GM12878 (cell line): Measurements from ENCODE around the gene ABCC5. TPM values are rescaled to one million over a fixed set of nuclear protein-coding genes. Genes with fewer than 3 reads are reported as not detected.

ENCODE experiments used
- ATAC-seq: fragments of 200-7000 bp; cut with Tn5 transposase; 3 replicates; pipeline ENCODE4 v1.9.1; 2020; ENCODE audit warnings: mild to moderate bottlenecking, moderate library complexity
- BruUV-seq: library from RNA; stranded (reverse); fragments of 400-500 nt; replicated peaks from 2 replicates; lab custom pipeline; 2021; lab: Mats Ljungman, UMichigan
- CTCF ChIA-PET: fragments of 300-600 bp; sonication (Branson Sonifier 250); formaldehyde crosslinking; extraction: SDS; loops from one replicate; lab custom pipeline; 2021; ENCODE audit warnings: inconsistent platforms; lab: Yijun Ruan, JAX
- POLR2A ChIA-PET: fragments of 350-600 bp; formaldehyde crosslinking; extraction: SDS; loops from one replicate; lab custom pipeline; 2021; ENCODE audit warnings: inconsistent platforms; lab: Charles Lee
- RAD21 ChIA-PET: fragments of 300-600 bp; sonication (Branson Sonifier 250); formaldehyde crosslinking; loops from one replicate; lab custom pipeline; 2023; ENCODE audit warnings: antibody characterized with exemption; ENCODE audit not compliant: unreplicated experiment; lab: Charles Lee
- SMC1A ChIA-PET: fragments of 300-600 bp; sonication (Branson Sonifier 250); formaldehyde crosslinking; loops from one replicate; lab custom pipeline; 2023; ENCODE audit not compliant: unreplicated experiment, uncharacterized antibody; lab: Charles Lee
- DNase-seq: peaks from one replicate; pipeline ENCODE4 v3.0.0-alpha.2; 2011; ENCODE audit warnings: low read depth, low spot score
- FAIRE-seq: peaks from 3 replicates; lab custom pipeline; 2011; peaks lifted over from hg19 to GRCh38; lab: Jason Lieb, UNC
- H2AFZ ChIP-seq: 2 replicates; pipeline ENCODE4 v1.6.0; 2011; ENCODE audit warnings: low read depth, low read length, control low read depth; ENCODE audit not compliant: control insufficient read depth
- H3K27ac ChIP-seq: 2 replicates; pipeline ENCODE4 v1.5.1; 2011; ENCODE audit warnings: control low read depth; ENCODE audit not compliant: control insufficient read depth, insufficient read depth
- H3K27me3 ChIP-seq, 2 experiments: replicated peaks in 1 of 2; 2 replicates each; pipeline versions ENCODE4 v1.6.0 to v1.6.1; 2011; ENCODE audit warnings: low read length in 1 of 2; ENCODE audit not compliant: control insufficient read depth in 2 of 2, insufficient read depth in 2 of 2
- H3K36me3 ChIP-seq, 2 experiments: 2 replicates each; pipeline ENCODE4 v1.5.1; 2011; ENCODE audit warnings: low read length in 1 of 2; ENCODE audit not compliant: control insufficient read depth in 2 of 2, insufficient read depth in 2 of 2
- H3K4me1 ChIP-seq: 2 replicates; pipeline ENCODE4 v1.6.1; 2011; ENCODE audit warnings: mild to moderate bottlenecking, low read length, moderate library complexity, mixed read lengths; ENCODE audit not compliant: control insufficient read depth, insufficient read depth
- H3K4me2 ChIP-seq: 2 replicates; pipeline ENCODE4 v1.6.0; 2011; ENCODE audit warnings: control low read depth; ENCODE audit not compliant: control insufficient read depth, insufficient read depth
- H3K4me3 ChIP-seq: fragments of 200-600 bp; sonication (generic); 2 replicates; pipeline ENCODE4 v1.5.1; 2016
- H3K79me2 ChIP-seq: 2 replicates; pipeline ENCODE4 v1.6.0; 2011; ENCODE audit warnings: low read length; ENCODE audit not compliant: control insufficient read depth, insufficient read depth
- H3K9ac ChIP-seq: 2 replicates; pipeline ENCODE4 v1.8.0; 2011; ENCODE audit warnings: low read length, control low read depth, mixed read lengths; ENCODE audit not compliant: control insufficient read depth, insufficient read depth
- H3K9me3 ChIP-seq: replicated peaks from 3 replicates; pipeline ENCODE4 v1.5.1; 2011; ENCODE audit warnings: mild to moderate bottlenecking, low read length; ENCODE audit not compliant: control insufficient read depth, insufficient read depth
- H4K20me1 ChIP-seq: 2 replicates; pipeline ENCODE4 v1.6.0; 2011; ENCODE audit not compliant: control insufficient read depth, insufficient read depth
- ATF3 ChIP-seq: IDR thresholded peaks from 2 replicates; pipeline ENCODE4 v1.6.1; 2011; ENCODE audit warnings: low read depth, mild to moderate bottlenecking, low read length, moderate library complexity, borderline replicate concordance; ENCODE audit errors: extremely low read depth
- BMI1 ChIP-seq: fragments of 450-650 bp; IDR thresholded peaks from 2 replicates; pipeline ENCODE4 v1.6.1; 2016; ENCODE audit warnings: mild to moderate bottlenecking, moderate library complexity, borderline replicate concordance
- CBFB ChIP-seq: IDR thresholded peaks from 2 replicates; pipeline ENCODE4 v1.6.1; 2016; ENCODE audit warnings: antibody characterized with exemption, low read depth
- CBX5 ChIP-seq: sonication (generic); IDR thresholded peaks from 2 replicates; pipeline ENCODE4 v1.6.1; 2016; ENCODE audit warnings: low read depth, moderate library complexity, mild to moderate bottlenecking, inconsistent platforms
- EGR1 ChIP-seq, 2 experiments: IDR thresholded peaks; 1 replicate in 1 of 2; 2 replicates in 1 of 2; pipeline ENCODE4 v1.6.1; 2011 to 2012; ENCODE audit warnings: low read depth in 2 of 2, low read length in 2 of 2, borderline replicate concordance in 1 of 2, mild to moderate bottlenecking in 1 of 2, moderate library complexity in 1 of 2
- IRF4 ChIP-seq: IDR thresholded peaks from 2 replicates; pipeline ENCODE4 v1.6.1; 2011; ENCODE audit warnings: low read depth, low read length
- MEF2B ChIP-seq: fragments of 450-650 bp; IDR thresholded peaks from 2 replicates; pipeline ENCODE4 v1.6.1; 2018; ENCODE audit warnings: mild to moderate bottlenecking, moderate library complexity; ENCODE audit not compliant: partially characterized antibody, poor library complexity, severe bottlenecking
- RBBP5 ChIP-seq: fragments of 200-600 bp; sonication (generic); conservative IDR thresholded peaks from 2 replicates; pipeline ENCODE4 v1.6.1; 2016
- SIN3A ChIP-seq: IDR thresholded peaks from 2 replicates; pipeline ENCODE4 v1.6.1; 2012; ENCODE audit warnings: low read depth, low read length, improper control_type of control experiment
- SREBF1 ChIP-seq: IDR thresholded peaks from 2 replicates; pipeline ENCODE4 v1.6.1; 2012; ENCODE audit warnings: mild to moderate bottlenecking, low read length
- TARDBP ChIP-seq: IDR thresholded peaks from 2 replicates; pipeline ENCODE4 v1.6.1; 2016; ENCODE audit warnings: borderline replicate concordance
- USF2 ChIP-seq: IDR thresholded peaks from 2 replicates; pipeline ENCODE4 v1.6.1; 2011; ENCODE audit warnings: low read depth, low read length, improper control_type of control experiment, borderline replicate concordance
- ZNF274 ChIP-seq: IDR thresholded peaks from one replicate; pipeline ENCODE4 v1.8.0; 2011; ENCODE audit not compliant: insufficient read length, insufficient read depth
- WGBS: methylation state at CpG from one replicate; pipeline ENCODE4 v1.1.6; 2016; ENCODE audit warnings: low lambda C conversion rate; ENCODE audit not compliant: insufficient replicate concordance, insufficient coverage; ENCODE audit errors: missing lambda C conversion rate; 5-methylcytosine and 5-hydroxymethylcytosine counted together
- in situ Hi-C: fragments of 300-500 bp; cut with MboI; formaldehyde crosslinking; loops from 9 replicates; pipeline ENCODE4 v1.14.3; 2018; ENCODE audit warnings: mixed read lengths
- intact Hi-C: fragments of 100-400 bp; cut with micrococcal nuclease; formaldehyde crosslinking; loops from one replicate; pipeline ENCODE4 v1.14.2; 2022; ENCODE audit not compliant: unreplicated experiment
- polyA plus RNA-seq, 11 experiments: library from polyadenylated mRNA; depleted of rRNA in 4 of 11; unstranded in 6 of 11; stranded (reverse) in 5 of 11; fragments of >200 nt; fragmentation: Nextera tagmentation in 4 of 11; fragmentation: Illumina TruSeq in 1 of 11; extraction: Ambion mirVana in 4 of 11; extraction: Trizol in 1 of 11; gene quantifications; 1 replicate in 1 of 11; 2 replicates in 10 of 11; pipeline versions ENCODE4 v1.2.1 to v1.2.3, GENCODE V29; 2011 to 2016; ENCODE audit warnings: inconsistent platforms in 2 of 11, missing spikeins in 2 of 11, low read depth in 1 of 11
- total RNA-seq, 4 experiments: library from RNA; depleted of rRNA in 3 of 4; stranded (reverse); fragments of >200 nt in 3 of 4; fragmentation: Illumina TruSeq in 1 of 4; extraction: Trizol in 1 of 4; gene quantifications; 2 replicates each; pipeline versions ENCODE4 v1.2.1 to v1.2.3, GENCODE V29; 2013 to 2021
- TF ChIP-seq, protein P1 (sequence below): fragments of 450-650 bp; IDR thresholded peaks from 2 replicates; pipeline ENCODE4 v1.6.1; 2017; ENCODE audit warnings: mild to moderate bottlenecking, low read depth, inconsistent platforms; ENCODE audit not compliant: poor library complexity, severe bottlenecking
- TF ChIP-seq, protein P2 (sequence below): fragments of 150-350 bp; IDR thresholded peaks from 2 replicates; pipeline ENCODE4 v1.6.1; 2016; ENCODE audit warnings: low read depth, low read length

The ABCC5 gene
- total and polyA plus RNA-seq, 10 of the 15 experiments (the other 5 are each of a cell fraction or from before 2014, with no cell fraction given), result 6.0 to 17.8 (median 9.7) TPM

GRCh38 chr3:184050217-184050847 is 32.6 kb upstream of the ABCC5 start:
- Histone ChIP-seq H3K79me2 (no peaks in the 10 kb centered on the region), H3K36me3 (no peaks in the 10 kb centered on the region), H3K27me3 (no peaks in the 10 kb centered on the region; a peak in 1 of 4 replicates), H3K4me2 (no peak overlapping the region), H3K4me1 (no peaks in the 10 kb centered on the region), H3K27ac (no peak overlapping the region), H3K4me3 (no peak overlapping the region), H4K20me1 (no peaks in the 10 kb centered on the region), H3K9me3 (no peaks in the 10 kb centered on the region), H3K9ac (no peak overlapping the region), H2AFZ (no peak overlapping the region)
- ChIA-PET RAD21 (no interaction called here), SMC1A (no interaction called here), CTCF (no interaction called here), POLR2A (no interaction called here)
- in situ Hi-C loops, result no loop called here
- 63% methylated on average over 7 of the region's 7 CpGs for WGBS
- ATAC-seq (no peak), DNase-seq (no peak), FAIRE-seq (no peak)
- no peak for TF ChIP-seq SIN3A
- TF ChIP-seq EGR1 (IDR thresholded peaks at IDR 0.05; ENCODE audit: borderline replicate concordance in 1 of 2, low read depth in 2 of 2, low read length in 2 of 2), result no peak
- TF ChIP-seq RBBP5, result no peak
- TF ChIP-seq ZNF274, result no peak
- TF ChIP-seq SREBF1, result no peak
- TF ChIP-seq, protein P1, sequence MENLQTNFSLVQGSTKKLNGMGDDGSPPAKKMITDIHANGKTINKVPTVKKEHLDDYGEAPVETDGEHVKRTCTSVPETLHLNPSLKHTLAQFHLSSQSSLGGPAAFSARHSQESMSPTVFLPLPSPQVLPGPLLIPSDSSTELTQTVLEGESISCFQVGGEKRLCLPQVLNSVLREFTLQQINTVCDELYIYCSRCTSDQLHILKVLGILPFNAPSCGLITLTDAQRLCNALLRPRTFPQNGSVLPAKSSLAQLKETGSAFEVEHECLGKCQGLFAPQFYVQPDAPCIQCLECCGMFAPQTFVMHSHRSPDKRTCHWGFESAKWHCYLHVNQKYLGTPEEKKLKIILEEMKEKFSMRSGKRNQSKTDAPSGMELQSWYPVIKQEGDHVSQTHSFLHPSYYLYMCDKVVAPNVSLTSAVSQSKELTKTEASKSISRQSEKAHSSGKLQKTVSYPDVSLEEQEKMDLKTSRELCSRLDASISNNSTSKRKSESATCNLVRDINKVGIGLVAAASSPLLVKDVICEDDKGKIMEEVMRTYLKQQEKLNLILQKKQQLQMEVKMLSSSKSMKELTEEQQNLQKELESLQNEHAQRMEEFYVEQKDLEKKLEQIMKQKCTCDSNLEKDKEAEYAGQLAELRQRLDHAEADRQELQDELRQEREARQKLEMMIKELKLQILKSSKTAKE, result no peak
- no peak for TF ChIP-seq BMI1
- TF ChIP-seq USF2, result no peak
- TF ChIP-seq, protein P2, sequence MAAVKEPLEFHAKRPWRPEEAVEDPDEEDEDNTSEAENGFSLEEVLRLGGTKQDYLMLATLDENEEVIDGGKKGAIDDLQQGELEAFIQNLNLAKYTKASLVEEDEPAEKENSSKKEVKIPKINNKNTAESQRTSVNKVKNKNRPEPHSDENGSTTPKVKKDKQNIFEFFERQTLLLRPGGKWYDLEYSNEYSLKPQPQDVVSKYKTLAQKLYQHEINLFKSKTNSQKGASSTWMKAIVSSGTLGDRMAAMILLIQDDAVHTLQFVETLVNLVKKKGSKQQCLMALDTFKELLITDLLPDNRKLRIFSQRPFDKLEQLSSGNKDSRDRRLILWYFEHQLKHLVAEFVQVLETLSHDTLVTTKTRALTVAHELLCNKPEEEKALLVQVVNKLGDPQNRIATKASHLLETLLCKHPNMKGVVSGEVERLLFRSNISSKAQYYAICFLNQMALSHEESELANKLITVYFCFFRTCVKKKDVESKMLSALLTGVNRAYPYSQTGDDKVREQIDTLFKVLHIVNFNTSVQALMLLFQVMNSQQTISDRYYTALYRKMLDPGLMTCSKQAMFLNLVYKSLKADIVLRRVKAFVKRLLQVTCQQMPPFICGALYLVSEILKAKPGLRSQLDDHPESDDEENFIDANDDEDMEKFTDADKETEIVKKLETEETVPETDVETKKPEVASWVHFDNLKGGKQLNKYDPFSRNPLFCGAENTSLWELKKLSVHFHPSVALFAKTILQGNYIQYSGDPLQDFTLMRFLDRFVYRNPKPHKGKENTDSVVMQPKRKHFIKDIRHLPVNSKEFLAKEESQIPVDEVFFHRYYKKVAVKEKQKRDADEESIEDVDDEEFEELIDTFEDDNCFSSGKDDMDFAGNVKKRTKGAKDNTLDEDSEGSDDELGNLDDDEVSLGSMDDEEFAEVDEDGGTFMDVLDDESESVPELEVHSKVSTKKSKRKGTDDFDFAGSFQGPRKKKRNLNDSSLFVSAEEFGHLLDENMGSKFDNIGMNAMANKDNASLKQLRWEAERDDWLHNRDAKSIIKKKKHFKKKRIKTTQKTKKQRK, result no peak
- no peak for TF ChIP-seq TARDBP
- TF ChIP-seq MEF2B, result no peak
- no peak for TF ChIP-seq CBFB
- TF ChIP-seq ATF3, result no peak
- no peak for TF ChIP-seq CBX5
- TF ChIP-seq IRF4, result no peak
- intact Hi-C loops, result no loop called here
- BruUV-seq, result no TSS peak
